Liver (tissue), 9 donors: Measurements from ENCODE around the gene FOXF2. TPM values are rescaled to one million over a fixed set of nuclear protein-coding genes. Genes with fewer than 3 reads are reported as not detected.

Source experiments
- DNase-seq: peaks from one replicate; pipeline ENCODE4 v3.0.0-alpha.2; 2017; ENCODE audit warnings: low spot score
- H3K27ac ChIP-seq, 2 donors: one replicate each; pipeline ENCODE4 v1.7.0; 2013; ENCODE audit warnings: inconsistent platforms in 2 of 2, low read length in 2 of 2, control low read depth in 1 of 2, low read depth in 1 of 2, mild to moderate bottlenecking in 1 of 2
- H3K27me3 ChIP-seq, 4 donors: one replicate each; pipeline versions ENCODE4 v1.6.1 to v1.7.0; 2013; ENCODE audit warnings: low read length in 3 of 4, inconsistent platforms in 1 of 4, mild to moderate bottlenecking in 1 of 4, moderate library complexity in 1 of 4; ENCODE audit not compliant: control insufficient read depth in 4 of 4, insufficient read depth in 4 of 4
- H3K36me3 ChIP-seq, 4 donors: one replicate each; pipeline versions ENCODE4 v1.6.1 to v1.7.0; 2013; ENCODE audit warnings: low read length in 3 of 4, mild to moderate bottlenecking in 3 of 4, low read depth in 1 of 4, moderate library complexity in 1 of 4; ENCODE audit not compliant: control insufficient read depth in 4 of 4, insufficient read depth in 3 of 4
- H3K4me1 ChIP-seq, 4 donors: one replicate each; pipeline versions ENCODE4 v1.6.1 to v1.7.0; 2013; ENCODE audit warnings: low read length in 3 of 4, mild to moderate bottlenecking in 3 of 4, moderate library complexity in 1 of 4; ENCODE audit not compliant: control insufficient read depth in 4 of 4, insufficient read depth in 4 of 4
- H3K4me3 ChIP-seq, 3 donors: one replicate each; pipeline versions ENCODE4 v1.6.1 to v1.7.0; 2013; ENCODE audit warnings: low read length in 3 of 3, control low read depth in 1 of 3, low read depth in 1 of 3, mild to moderate bottlenecking in 1 of 3
- H3K9ac ChIP-seq, 2 donors: one replicate each; pipeline ENCODE4 v1.7.0; 2013; ENCODE audit warnings: low read length in 2 of 2, mild to moderate bottlenecking in 2 of 2, moderate library complexity in 2 of 2, control low read depth in 1 of 2, low read depth in 1 of 2
- H3K9me3 ChIP-seq, 4 donors: one replicate each; pipeline versions ENCODE4 v1.6.1 to v1.7.0; 2013; ENCODE audit warnings: low read length in 3 of 4; ENCODE audit not compliant: control insufficient read depth in 4 of 4
- ATF3 ChIP-seq: IDR thresholded peaks from 2 replicates; pipeline ENCODE4 v1.6.1; 2016; ENCODE audit warnings: antibody characterized with exemption
- CTCF ChIP-seq: fragments of 150-350 bp; IDR thresholded peaks from 2 replicates; pipeline ENCODE4 v1.5.1; 2017; ENCODE audit warnings: improper control_type of control experiment, low read depth, low read length; ENCODE audit not compliant: missing input control
- EGR1 ChIP-seq, 2 donors: IDR thresholded peaks; 2 replicates each; pipeline ENCODE4 v1.6.1; 2016 to 2018; ENCODE audit warnings: antibody characterized with exemption in 2 of 2, low read depth in 2 of 2
- GABPA ChIP-seq, 2 donors: IDR thresholded peaks in 1 of 2; conservative IDR thresholded peaks in 1 of 2; 2 replicates each; pipeline ENCODE4 v1.6.1; 2016; ENCODE audit warnings: antibody characterized with exemption in 2 of 2, mild to moderate bottlenecking in 1 of 2, moderate library complexity in 1 of 2
- HNF4G ChIP-seq: IDR thresholded peaks from 2 replicates; pipeline ENCODE4 v1.6.1; 2016; ENCODE audit warnings: antibody characterized with exemption
- JUND ChIP-seq, 2 donors: IDR thresholded peaks; 2 replicates each; pipeline ENCODE4 v1.6.1; 2016; ENCODE audit warnings: antibody characterized with exemption in 2 of 2
- NR2F2 ChIP-seq: IDR thresholded peaks from 2 replicates; pipeline ENCODE4 v1.6.1; 2016; ENCODE audit warnings: antibody characterized with exemption
- RAD21 ChIP-seq, 2 donors: IDR thresholded peaks; 2 replicates each; pipeline ENCODE4 v1.6.1; 2016; ENCODE audit warnings: antibody characterized with exemption in 2 of 2, mild to moderate bottlenecking in 2 of 2
- REST ChIP-seq: IDR thresholded peaks from 2 replicates; pipeline ENCODE4 v1.6.1; 2016; ENCODE audit warnings: antibody characterized with exemption, mild to moderate bottlenecking
- RXRA ChIP-seq, 2 donors: IDR thresholded peaks; 2 replicates each; pipeline ENCODE4 v1.6.1; 2017 to 2018; ENCODE audit warnings: antibody characterized with exemption in 2 of 2, mild to moderate bottlenecking in 1 of 2
- YY1 ChIP-seq: IDR thresholded peaks from 2 replicates; pipeline ENCODE4 v1.6.1; 2016; ENCODE audit warnings: antibody characterized with exemption, mild to moderate bottlenecking
- WGBS: extraction: QIAGEN DNeasy Blood & Tissue Kit; methylation state at CpG from one replicate; pipeline ENCODE4 v1.1.7; 2013; 5-methylcytosine and 5-hydroxymethylcytosine counted together
- polyA plus RNA-seq, 2 donors: library from polyadenylated mRNA; stranded (reverse) in 1 of 2; unstranded in 1 of 2; fragments of 200-250 nt in 1 of 2; fragments of >200 nt in 1 of 2; fragmentation: Nextera tagmentation in 1 of 2; extraction: Ambion mirVana in 1 of 2; gene quantifications; one replicate each; pipeline versions ENCODE4 v1.2.1 to v1.2.3, GENCODE V29; 2013 to 2015
- total RNA-seq, 2 donors: library from RNA; depleted of rRNA; stranded (reverse); fragments of >200 nt; gene quantifications; one replicate each; pipeline ENCODE4 v1.2.3, GENCODE V29; 2014
- donor health status: healthy.
- donor health status: healthy.
- donor health status: healthy.
- donor health status: healthy.
- donor health status: healthy.

The FOXF2 gene
- total and polyA plus RNA-seq, 4 donors, result 0.05 TPM; not detected in 3

- H3K4me3 ChIP-seq, result no peak overlapping the region
- no peak for DNase-seq
- no peaks in the 10 kb centered on the region for H3K9me3 ChIP-seq
- no peaks in the 10 kb centered on the region for H3K36me3 ChIP-seq
- H3K9ac ChIP-seq, result no peak overlapping the region
- no peaks in the 10 kb centered on the region for H3K4me1 ChIP-seq
- no peak for TF ChIP-seq YY1
- TF ChIP-seq ATF3, result no peak
- TF ChIP-seq NR2F2, result no peak
- no peak for TF ChIP-seq EGR1 (IDR thresholded peaks at IDR 0.05; ENCODE audit: low read depth in 2 of 2)
- TF ChIP-seq RAD21 (IDR thresholded peaks at IDR 0.05), result no peak
- no peak for TF ChIP-seq JUND (IDR thresholded peaks at IDR 0.05)
- no peak for TF ChIP-seq GABPA (IDR thresholded peaks at IDR 0.05 in 1 of 2, conservative IDR thresholded peaks at IDR 0.05 in 1 of 2)
- H3K27me3 ChIP-seq, result peaks cover 0 to 5% (median 0%) of the 10 kb centered on the region in 4 donors
- no peak overlapping the region for H3K27ac ChIP-seq
- 77% methylated on average over 9 of the region's 9 CpGs for WGBS
These were observed 23.5 kb downstream of the FOXF2 start for GRCh38 chr6:1412901-1413300.

GRCh38 chr6:1415416-1416063 lies 26.2 kb downstream of the FOXF2 start:
- 94% methylated on average over 10 of the region's 10 CpGs for WGBS
- no peak for DNase-seq
- H3K4me1 ChIP-seq, result no peaks in the 10 kb centered on the region

More at GRCh38 chr6:1415416-1416063, 26.2 kb downstream of the FOXF2 start:
- Histone ChIP-seq H3K27me3 (no peaks in the 10 kb centered on the region), H3K9ac (no peak overlapping the region), H3K36me3 (no peaks in the 10 kb centered on the region), H3K27ac (no peak overlapping the region), H3K9me3 (no peaks in the 10 kb centered on the region), H3K4me3 (no peak overlapping the region)
- TF ChIP-seq ATF3 (no peak), CTCF (no peak), NR2F2 (no peak), RXRA (IDR thresholded peaks at IDR 0.05) (no peak), EGR1 (IDR thresholded peaks at IDR 0.05; ENCODE audit: low read depth in 2 of 2) (no peak), HNF4G (no peak), REST (no peak)
